AG09319 (cell line): ENCODE data around the gene TBC1D1.

Source experiments
- DNase-seq: peaks from one replicate; pipeline ENCODE4 v3.0.0-alpha.2; 2010; ENCODE audit warnings: low read depth; ENCODE audit errors: extremely low read depth
- CTCF ChIP-seq: IDR thresholded peaks from 2 replicates; pipeline ENCODE4 v1.5.1; 2011; ENCODE audit warnings: low read depth, mild to moderate bottlenecking, inconsistent platforms, low read length, moderate library complexity

TBC1D1 gene

GRCh38 chr4:38166768-38167167 is 275.9 kb downstream of the TBC1D1 start:
- no peak for TF ChIP-seq CTCF

GRCh38 chr4:38167973-38168372 is 277.1 kb downstream of the TBC1D1 start:
- DNase-seq, result no peak
- TF ChIP-seq CTCF, result no peak

More at GRCh38 chr4:38166768-38167167, 275.9 kb downstream of the TBC1D1 start:
- no peak for DNase-seq

- DNase-seq, result no peak
Measured at GRCh38 chr4:38169524-38169923, 278.6 kb downstream of the TBC1D1 start.

GRCh38 chr4:38170338-38171169 is 279.7 kb downstream of the TBC1D1 start:
- TF ChIP-seq CTCF, result no peak
- no peak for DNase-seq

More at GRCh38 chr4:38169524-38169923, 278.6 kb downstream of the TBC1D1 start:
- no peak for TF ChIP-seq CTCF

GRCh38 chr4:38172078-38172477 is 281.2 kb downstream of the TBC1D1 start:
- DNase-seq, result no peak
- TF ChIP-seq CTCF, result no peak

- no peak for DNase-seq
- no peak for TF ChIP-seq CTCF
Measured at GRCh38 chr4:38173935-38174518, 283.1 kb downstream of the TBC1D1 start.

- no peak for TF ChIP-seq CTCF
- no peak for DNase-seq
Measured at GRCh38 chr4:38174801-38175200, 283.9 kb downstream of the TBC1D1 start.
